Measurements from ENCODE around the gene WDFY3.

WDFY3 gene

GRCh38 chr4:84948056-84948455 is 18.4 kb downstream of the WDFY3 start:
- Histone ChIP-seq H3K27me3 (ENCODE audit: low read depth, low read length) (no peaks in the 10 kb centered on the region), H2AFZ (ENCODE audit: low read depth, low read length) (no peak overlapping the region), H4K20me1 (ENCODE audit: insufficient read depth, low read length) (no peaks in the 10 kb centered on the region), H3K4me2 (ENCODE audit: low read length) (no peak overlapping the region), H3K27ac (ENCODE audit: low read length) (no peak overlapping the region), H3K9ac (ENCODE audit: low read length) (no peak overlapping the region), H3K9me3 (ENCODE audit: insufficient read depth, low read length) (no peaks in the 10 kb centered on the region), H3K36me3 (replicated peaks; ENCODE audit: low read depth, low read length) (no peaks in the 10 kb centered on the region), H3K4me1 (ENCODE audit: low read length) (no peaks in the 10 kb centered on the region), H3K79me2 (ENCODE audit: low read length) (no peaks in the 10 kb centered on the region), H3K4me3 (ENCODE audit: low read length) (no peak overlapping the region)
- TF ChIP-seq EZH2phosphoT487 (IDR thresholded peaks at IDR 0.05; ENCODE audit: low read depth) (no peak), CTCF (IDR thresholded peaks at IDR 0.05; ENCODE audit: low read depth, low read length) (no peak)

- Histone ChIP-seq H3K27ac (ENCODE audit: low read length) (no peak overlapping the region), H3K27me3 (ENCODE audit: low read depth, low read length) (no peaks in the 10 kb centered on the region), H3K9me3 (ENCODE audit: insufficient read depth, low read length) (peaks cover 8% of the 10 kb centered on the region; the same call in 1 of the 2 replicates), H3K9ac (ENCODE audit: low read length) (no peak overlapping the region), H4K20me1 (ENCODE audit: insufficient read depth, low read length) (no peaks in the 10 kb centered on the region), H3K4me3 (ENCODE audit: low read length) (no peak overlapping the region), H3K4me2 (ENCODE audit: low read length) (no peak overlapping the region), H3K4me1 (ENCODE audit: low read length) (no peaks in the 10 kb centered on the region), H2AFZ (ENCODE audit: low read depth, low read length) (no peak overlapping the region), H3K79me2 (ENCODE audit: low read length) (no peaks in the 10 kb centered on the region), H3K36me3 (replicated peaks; ENCODE audit: low read depth, low read length) (peaks cover 3% of the 10 kb centered on the region)
- TF ChIP-seq EZH2phosphoT487 (IDR thresholded peaks at IDR 0.05; ENCODE audit: low read depth) = no peak
- TF ChIP-seq CTCF (IDR thresholded peaks at IDR 0.05; ENCODE audit: low read depth, low read length) = no peak
Observed at GRCh38 chr4:84944947-84945346, 21.5 kb downstream of the WDFY3 start.

DNA sequence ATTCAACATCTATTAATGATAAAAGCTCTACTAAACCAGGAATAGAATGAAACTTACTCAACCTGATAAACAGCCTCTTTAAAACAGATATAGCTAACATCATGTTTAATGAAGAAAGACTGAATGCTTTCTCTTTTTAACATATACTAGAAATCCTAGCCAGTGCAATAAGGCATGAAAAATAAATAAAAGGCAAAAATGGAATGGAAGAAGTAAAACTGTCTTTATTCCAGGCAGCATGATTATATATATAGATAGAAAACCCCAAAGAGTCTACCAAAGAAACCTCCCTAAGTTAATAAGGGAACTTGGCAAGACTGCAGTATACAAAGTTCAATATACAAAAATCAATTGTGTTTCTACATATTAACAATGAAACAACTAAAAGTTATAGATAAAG is 25.5 kb downstream of the WDFY3 start:
- H3K9ac ChIP-seq (ENCODE audit: low read length) = no peak overlapping the region
- peaks cover 8% of the 10 kb centered on the region; the same call in 1 of the 2 replicates for H3K9me3 ChIP-seq (ENCODE audit: insufficient read depth, low read length)
- no peak overlapping the region for H3K4me3 ChIP-seq (ENCODE audit: low read length)
- H3K4me2 ChIP-seq (ENCODE audit: low read length) = no peak overlapping the region
- no peak overlapping the region for H3K27ac ChIP-seq (ENCODE audit: low read length)
- H4K20me1 ChIP-seq (ENCODE audit: insufficient read depth, low read length) = no peaks in the 10 kb centered on the region
- H3K27me3 ChIP-seq (ENCODE audit: low read depth, low read length) = no peaks in the 10 kb centered on the region
- H2AFZ ChIP-seq (ENCODE audit: low read depth, low read length) = no peak overlapping the region
- H3K79me2 ChIP-seq (ENCODE audit: low read length) = no peaks in the 10 kb centered on the region
- no peaks in the 10 kb centered on the region for H3K4me1 ChIP-seq (ENCODE audit: low read length)
- TF ChIP-seq CTCF (IDR thresholded peaks at IDR 0.05; ENCODE audit: low read depth, low read length) = no peak
- no peak for TF ChIP-seq EZH2phosphoT487 (IDR thresholded peaks at IDR 0.05; ENCODE audit: low read depth)
- peaks cover 3% of the 10 kb centered on the region for H3K36me3 ChIP-seq (replicated peaks; ENCODE audit: low read depth, low read length)

DNA sequence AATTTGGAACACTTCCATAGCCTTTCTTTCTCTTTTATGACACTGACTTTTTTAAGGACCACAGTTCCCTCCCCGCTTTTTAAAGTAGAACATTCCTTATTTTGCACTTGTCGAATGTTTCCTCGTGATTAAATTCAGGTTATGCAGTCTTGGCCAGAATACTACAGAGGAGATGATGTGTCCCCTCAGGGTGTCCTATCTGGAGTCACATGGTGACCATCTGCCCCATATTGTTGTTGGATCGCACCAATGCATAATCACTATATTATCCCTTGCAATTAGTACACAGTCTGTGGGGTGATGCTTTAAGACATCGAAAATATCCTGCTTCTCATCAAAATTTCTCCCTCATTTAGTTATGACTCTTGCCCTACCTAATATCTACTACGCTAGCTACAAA is 27.4 kb downstream of the WDFY3 start:
- Histone ChIP-seq H4K20me1 (ENCODE audit: insufficient read depth, low read length) (no peaks in the 10 kb centered on the region), H3K27ac (ENCODE audit: low read length) (no peak overlapping the region), H3K27me3 (ENCODE audit: low read depth, low read length) (no peaks in the 10 kb centered on the region), H2AFZ (ENCODE audit: low read depth, low read length) (no peak overlapping the region), H3K9ac (ENCODE audit: low read length) (no peak overlapping the region), H3K9me3 (ENCODE audit: insufficient read depth, low read length) (peaks cover 8% of the 10 kb centered on the region; the same call in 1 of the 2 replicates), H3K79me2 (ENCODE audit: low read length) (no peaks in the 10 kb centered on the region), H3K4me1 (ENCODE audit: low read length) (no peaks in the 10 kb centered on the region), H3K4me2 (ENCODE audit: low read length) (no peak overlapping the region), H3K4me3 (ENCODE audit: low read length) (no peak overlapping the region), H3K36me3 (replicated peaks; ENCODE audit: low read depth, low read length) (peaks cover 3% of the 10 kb centered on the region)
- no peak for TF ChIP-seq EZH2phosphoT487 (IDR thresholded peaks at IDR 0.05; ENCODE audit: low read depth)
- no peak for TF ChIP-seq CTCF (IDR thresholded peaks at IDR 0.05; ENCODE audit: low read depth, low read length)

Data from OCI-LY3 (cell line).